Endothelial cell of umbilical vein (primary cell): Measurements from ENCODE around the gene MECR. TPM values are rescaled to one million over a fixed set of nuclear protein-coding genes. Genes with fewer than 3 reads are reported as not detected.

Experiments
- BruUV-seq: library from RNA; stranded (reverse); fragments of 400-500 nt; replicated peaks from 2 replicates; lab custom pipeline; 2021; lab: Mats Ljungman, UMichigan
- CTCF ChIA-PET: fragments of 300-600, 350-600 bp; sonication (Branson Sonifier 250); formaldehyde crosslinking; loops from one replicate; lab custom pipeline; 2021; ENCODE audit warnings: antibody characterized with exemption, inconsistent platforms; lab: Charles Lee
- POLR2A ChIA-PET: fragments of 300-600, 350-600 bp; sonication (Branson Sonifier 250); formaldehyde crosslinking; loops from one replicate; lab custom pipeline; 2021; ENCODE audit warnings: antibody characterized with exemption, inconsistent platforms; lab: Charles Lee
- DNase-seq: peaks from one replicate; pipeline ENCODE4 v3.0.0-alpha.2; 2011; ENCODE audit warnings: low read depth, low spot score
- FAIRE-seq: peaks from 2 replicates; lab custom pipeline; 2011; peaks lifted over from hg19 to GRCh38; lab: Jason Lieb, UNC
- H2AFZ ChIP-seq: 2 replicates; pipeline ENCODE4 v1.6.0; 2012; ENCODE audit warnings: low read depth, low read length, control low read depth, inconsistent platforms
- H3K27ac ChIP-seq: 2 replicates; pipeline ENCODE4 v1.5.1; 2011; ENCODE audit warnings: low read depth, mild to moderate bottlenecking, control low read depth, low read length, moderate library complexity; ENCODE audit not compliant: insufficient read depth
- H3K27me3 ChIP-seq, 2 experiments: 2 replicates each; pipeline versions ENCODE4 v1.6.0 to v1.6.1; 2011; ENCODE audit warnings: low read length in 2 of 2, mixed read lengths in 1 of 2; ENCODE audit not compliant: control insufficient read depth in 2 of 2, insufficient read depth in 2 of 2
- H3K36me3 ChIP-seq, 2 experiments: 2 replicates in 1 of 2; 3 replicates in 1 of 2; pipeline ENCODE4 v1.5.1; 2011; ENCODE audit warnings: low read length in 2 of 2, mild to moderate bottlenecking in 1 of 2, moderate library complexity in 1 of 2; ENCODE audit not compliant: control insufficient read depth in 2 of 2, insufficient read depth in 2 of 2; ENCODE audit errors: extremely low read depth in 1 of 2
- H3K4me1 ChIP-seq: 3 replicates; pipeline ENCODE4 v1.5.1; 2011; ENCODE audit warnings: mild to moderate bottlenecking, low read length; ENCODE audit not compliant: control insufficient read depth, insufficient read depth; ENCODE audit errors: extremely low read depth
- H3K4me2 ChIP-seq: 2 replicates; pipeline ENCODE4 v1.6.1; 2011; ENCODE audit warnings: low read length, control low read depth, mixed read lengths; ENCODE audit not compliant: insufficient read depth
- H3K4me3 ChIP-seq, 3 experiments: fragments of 200-600 bp in 1 of 3; sonication (generic), shearing (Covaris generic) in 1 of 3; replicated peaks in 1 of 3; 2 replicates each; pipeline ENCODE4 v1.5.1; 2011 to 2016; ENCODE audit warnings: control low read depth in 3 of 3, low read length in 3 of 3, mild to moderate bottlenecking in 2 of 3, inconsistent platforms in 1 of 3, low read depth in 1 of 3, moderate library complexity in 1 of 3; ENCODE audit not compliant: insufficient read depth in 1 of 3
- H3K79me2 ChIP-seq: 2 replicates; pipeline ENCODE4 v1.6.0; 2012; ENCODE audit warnings: low read length, inconsistent platforms; ENCODE audit not compliant: control insufficient read depth, insufficient read depth
- H3K9ac ChIP-seq: replicated peaks from 2 replicates; pipeline ENCODE3; 2011; ENCODE audit warnings: low read length, control low read depth; ENCODE audit not compliant: insufficient read depth; ENCODE audit errors: extremely low read depth
- H3K9me1 ChIP-seq: replicated peaks from 3 replicates; pipeline ENCODE4 v1.6.0; 2011; ENCODE audit warnings: mild to moderate bottlenecking, low read length; ENCODE audit not compliant: control insufficient read depth, insufficient read depth; ENCODE audit errors: extremely low read depth
- H3K9me3 ChIP-seq: replicated peaks from 2 replicates; pipeline ENCODE4 v1.5.1; 2012; ENCODE audit warnings: low read length, inconsistent platforms; ENCODE audit not compliant: control insufficient read depth, insufficient read depth
- H4K20me1 ChIP-seq: replicated peaks from 2 replicates; pipeline ENCODE3; 2011; ENCODE audit warnings: mild to moderate bottlenecking, low read length; ENCODE audit not compliant: control insufficient read depth, insufficient read depth; ENCODE audit errors: extremely low read depth
- CTCF ChIP-seq, 2 donors: IDR thresholded peaks; 1 replicate in 1 of 2; 2 replicates in 1 of 2; pipeline ENCODE4 v1.5.1; 2011; ENCODE audit warnings: low read length in 2 of 2, mild to moderate bottlenecking in 2 of 2, moderate library complexity in 2 of 2, control low read depth in 1 of 2, inconsistent platforms in 1 of 2, low read depth in 1 of 2; ENCODE audit not compliant: insufficient read depth in 1 of 2; ENCODE audit errors: extremely low read depth in 1 of 2
- EZH2 ChIP-seq: IDR thresholded peaks from 2 replicates; pipeline ENCODE4 v1.6.1; 2012; ENCODE audit warnings: borderline replicate concordance, low read depth, mild to moderate bottlenecking, moderate library complexity, low read length, inconsistent platforms; ENCODE audit not compliant: severe bottlenecking
- FOS ChIP-seq: IDR thresholded peaks from 2 replicates; pipeline ENCODE4 v1.6.1; 2011; ENCODE audit warnings: mild to moderate bottlenecking, low read length, moderate library complexity, borderline replicate concordance; ENCODE audit not compliant: insufficient read depth
- GATA2 ChIP-seq: IDR thresholded peaks from 2 replicates; pipeline ENCODE4 v1.7.0; 2011; ENCODE audit warnings: low read depth, mild to moderate bottlenecking, moderate library complexity, mixed read lengths, low read length; ENCODE audit not compliant: insufficient read length, insufficient read depth
- JUN ChIP-seq: IDR thresholded peaks from 2 replicates; pipeline ENCODE4 v1.6.1; 2011; ENCODE audit warnings: borderline replicate concordance, low read depth; ENCODE audit not compliant: insufficient read length, insufficient read depth
- MAX ChIP-seq: IDR thresholded peaks from 2 replicates; pipeline ENCODE4 v1.6.1; 2011; ENCODE audit not compliant: insufficient read depth, insufficient read length
- MYC ChIP-seq: IDR thresholded peaks from one replicate; pipeline ENCODE4 v1.6.1; 2011; ENCODE audit warnings: mild to moderate bottlenecking, low read depth, low read length
- POLR2A ChIP-seq: IDR thresholded peaks from 2 replicates; pipeline ENCODE4 v1.6.1; 2012; ENCODE audit warnings: low read depth, mild to moderate bottlenecking, control low read depth, low read length
- POLR2AphosphoS5 ChIP-seq: IDR thresholded peaks from 2 replicates; pipeline ENCODE4 v1.6.1; 2012; ENCODE audit warnings: low read depth, mild to moderate bottlenecking, control low read depth, low read length, moderate library complexity; ENCODE audit not compliant: insufficient read depth
- dilution Hi-C: fragments of 300-500 bp; cut with MboI; formaldehyde crosslinking; loops from one replicate; pipeline ENCODE4 v1.15.0; 2019; ENCODE audit warnings: low sequenced_read_pairs; ENCODE audit not compliant: extremely low pct_ligation_motif_present
- intact Hi-C: fragments of 100-400 bp; cut with micrococcal nuclease; formaldehyde crosslinking; loops from one replicate; pipeline ENCODE4 v1.10.0; 2022
- polyA plus RNA-seq, 4 experiments: library from polyadenylated mRNA; depleted of rRNA in 3 of 4; stranded (reverse) in 3 of 4; unstranded in 1 of 4; fragments of >200 nt; gene quantifications; 2 replicates each; pipeline versions ENCODE4 v1.2.1 to v1.2.3, GENCODE V29; 2011 to 2012; ENCODE audit warnings: missing spikeins in 1 of 4
- total RNA-seq: library from RNA; stranded (reverse); gene quantifications from 2 replicates; pipeline ENCODE4 v1.2.3, GENCODE V29; 2021

MECR gene
- total and polyA plus RNA-seq, 2 donors (not counting 3 experiments of a cell fraction or from before 2014, with no cell fraction given): 24.6 to 30.1 TPM

GRCh38 chr1:29240986-29241385 is 10.3 kb upstream of the MECR start:
- H3K79me2 ChIP-seq: no peaks in the 10 kb centered on the region
- dilution Hi-C loops (loop anchor here (25.0 kb wide), 1 partner anchor 846 kb away; no protein-coding TSS in a partner anchor), intact Hi-C loops (no loop called here)
- H3K4me3 ChIP-seq: no peak overlapping the region
- H3K27me3 ChIP-seq: peaks cover 29% of the 10 kb centered on the region in 2 experiments
- no peak overlapping the region for H3K4me2 ChIP-seq
- no peak overlapping the region for H3K9ac ChIP-seq
- no peaks in the 10 kb centered on the region for H3K9me1 ChIP-seq
- CTCF ChIA-PET: interaction anchor here (1.2 to 1.8 kb wide), 2 partner anchors 871 to 1139 kb away, joined by 3 to 4 read pairs; no protein-coding TSS in a partner anchor
- TF ChIP-seq POLR2AphosphoS5: no peak
- no peak for TF ChIP-seq FOS
- no peak for TF ChIP-seq POLR2A
- no peak for TF ChIP-seq MYC
- TF ChIP-seq EZH2: no peak
- TF ChIP-seq GATA2: no peak
- no peak for TF ChIP-seq JUN
- no peak for TF ChIP-seq CTCF (IDR thresholded peaks at IDR 0.05; ENCODE audit: extremely low read depth in 1 of 2, insufficient read depth in 1 of 2, low read depth in 1 of 2, low read length in 2 of 2)
- no peak for TF ChIP-seq MAX
- H3K27ac ChIP-seq: no peak overlapping the region
- FAIRE-seq: no peak
- H3K36me3 ChIP-seq: no peaks in the 10 kb centered on the region
- no peak overlapping the region for H2AFZ ChIP-seq
- no peaks in the 10 kb centered on the region for H3K9me3 ChIP-seq
- H4K20me1 ChIP-seq: no peaks in the 10 kb centered on the region
- peaks cover 14% of the 10 kb centered on the region for H3K4me1 ChIP-seq
- POLR2A ChIA-PET: no interaction called here
- no TSS peak for BruUV-seq
- DNase-seq: no peak
